Neural cell (in vitro differentiated cells): ENCODE measurements around the gene LGALS8. TPM values are rescaled to one million over a fixed set of nuclear protein-coding genes. Genes with fewer than 3 reads are reported as not detected.

ENCODE experiments used
- H2AFZ ChIP-seq: fragments of 200-600, 300-800 bp; sonication (generic), shearing (Covaris generic); 2 replicates; pipeline ENCODE4 v1.6.0; 2014; ENCODE audit warnings: low read depth, mild to moderate bottlenecking, antibody characterized with exemption, low read length, moderate library complexity
- H3F3A ChIP-seq: fragments of 200-600 bp; shearing (Covaris generic); 2 replicates; pipeline ENCODE4 v1.6.1; 2016; ENCODE audit warnings: mild to moderate bottlenecking, moderate library complexity, mixed read lengths, antibody characterized with exemption, low read length; ENCODE audit not compliant: insufficient read depth, poor library complexity, severe bottlenecking
- H3K27ac ChIP-seq: fragments of 200-600, 300-800 bp; sonication (generic), shearing (Covaris generic); 2 replicates; pipeline ENCODE4 v1.5.1; 2014; ENCODE audit warnings: mild to moderate bottlenecking, low read length, moderate library complexity
- H3K27me3 ChIP-seq: fragments of 300-800, 200-600 bp; sonication (generic), shearing (Covaris generic); 2 replicates; pipeline ENCODE4 v1.6.0; 2014; ENCODE audit warnings: mild to moderate bottlenecking, low read depth, low read length, moderate library complexity; ENCODE audit not compliant: insufficient read depth
- H3K36me3 ChIP-seq: fragments of 300-800, 200-600 bp; sonication (generic), shearing (Covaris generic); 2 replicates; pipeline ENCODE4 v1.5.1; 2014; ENCODE audit warnings: mild to moderate bottlenecking, antibody characterized with exemption, low read length, moderate library complexity; ENCODE audit not compliant: insufficient read depth
- H3K4me2 ChIP-seq: fragments of 300-800, 200-600 bp; sonication (generic), shearing (Covaris generic); 2 replicates; pipeline ENCODE4 v1.6.0; 2014; ENCODE audit warnings: mild to moderate bottlenecking, low read length
- H3K4me3 ChIP-seq: fragments of 300-800, 200-600 bp; sonication (generic), shearing (Covaris generic); 2 replicates; pipeline ENCODE4 v1.5.1; 2014; ENCODE audit warnings: mild to moderate bottlenecking, low read length, moderate library complexity
- H3K79me2 ChIP-seq: fragments of 200-600 bp; shearing (Covaris generic); replicated peaks from 2 replicates; pipeline ENCODE4 v1.6.0; 2014; ENCODE audit warnings: mild to moderate bottlenecking, low read length, moderate library complexity; ENCODE audit not compliant: insufficient read depth
- H3K9ac ChIP-seq: fragments of 300-800, 200-600 bp; sonication (generic), shearing (Covaris generic); 2 replicates; pipeline ENCODE4 v1.6.1; 2016; ENCODE audit warnings: mild to moderate bottlenecking, low read length, mixed read lengths
- H3K9me2 ChIP-seq: fragments of 200-600 bp; shearing (Covaris generic); 2 replicates; pipeline ENCODE4 v1.6.1; 2016; ENCODE audit warnings: mild to moderate bottlenecking, low read length, mixed read lengths; ENCODE audit not compliant: insufficient read depth
- H3K9me3 ChIP-seq: fragments of 200-600, 300-800 bp; sonication (generic), shearing (Covaris generic); 2 replicates; pipeline ENCODE4 v1.6.1; 2016; ENCODE audit warnings: mild to moderate bottlenecking, mixed run types, low read length, moderate library complexity, mixed read lengths
- H4K20me1 ChIP-seq: fragments of 200-600 bp; shearing (Covaris generic); 2 replicates; pipeline ENCODE4 v1.6.1; 2016; ENCODE audit warnings: mild to moderate bottlenecking, mixed run types; ENCODE audit not compliant: insufficient read depth
- CTCF ChIP-seq: fragments of 450-650 bp; IDR thresholded peaks from 2 replicates; pipeline ENCODE4 v1.5.1; 2014; ENCODE audit warnings: antibody characterized with exemption, mild to moderate bottlenecking, moderate library complexity; ENCODE audit not compliant: poor library complexity, severe bottlenecking
- EP300 ChIP-seq: fragments of 450-650 bp; conservative IDR thresholded peaks from 2 replicates; pipeline ENCODE4 v1.6.1; 2014; ENCODE audit warnings: antibody characterized with exemption, mild to moderate bottlenecking, moderate library complexity; ENCODE audit not compliant: poor library complexity, severe bottlenecking
- EZH2 ChIP-seq: fragments of 200-600, 300-800 bp; shearing (Covaris generic), sonication (generic); IDR thresholded peaks from 2 replicates; pipeline ENCODE4 v1.6.1; 2014; ENCODE audit warnings: antibody characterized with exemption, low read length, borderline replicate concordance, mild to moderate bottlenecking; ENCODE audit not compliant: insufficient read depth, poor library complexity, severe bottlenecking
- MXI1 ChIP-seq: fragments of 450-650 bp; conservative IDR thresholded peaks from 2 replicates; pipeline ENCODE4 v1.6.1; 2014; ENCODE audit warnings: antibody characterized with exemption, mild to moderate bottlenecking; ENCODE audit not compliant: poor library complexity, severe bottlenecking
- POLR2AphosphoS5 ChIP-seq: IDR thresholded peaks from 2 replicates; pipeline ENCODE4 v1.6.1; 2012
- RAD21 ChIP-seq: fragments of 450-650 bp; conservative IDR thresholded peaks from 2 replicates; pipeline ENCODE4 v1.6.1; 2014; ENCODE audit warnings: antibody characterized with exemption, mild to moderate bottlenecking, moderate library complexity
- REST ChIP-seq: IDR thresholded peaks from 2 replicates; pipeline ENCODE4 v1.6.1; 2012; ENCODE audit warnings: borderline replicate concordance
- SMC3 ChIP-seq: fragments of 450-650 bp; conservative IDR thresholded peaks from 2 replicates; pipeline ENCODE4 v1.6.1; 2014; ENCODE audit warnings: antibody characterized with exemption, mild to moderate bottlenecking, moderate library complexity; ENCODE audit not compliant: poor library complexity
- TAF1 ChIP-seq: IDR thresholded peaks from 2 replicates; pipeline ENCODE4 v1.6.1; 2012; ENCODE audit warnings: low read depth
- polyA plus RNA-seq: library from polyadenylated mRNA; depleted of rRNA; stranded (reverse); fragments of >200 nt; gene quantifications from 2 replicates; pipeline ENCODE4 v1.2.3, GENCODE V29; 2014

Gene LGALS8
- polyA plus RNA-seq, 1 donor from 2014 or later = 1.0 TPM

GRCh38 chr1:236543065-236543669, 19.4 kb downstream of the LGALS8 start:
- no peaks in the 10 kb centered on the region for H4K20me1 ChIP-seq
- TF ChIP-seq TAF1 (no peak), RAD21 (no peak), EZH2 (no peak), SMC3 (no peak), CTCF (no peak), EP300 (no peak), REST (no peak), MXI1 (no peak), POLR2AphosphoS5 (no peak)
- H3K4me3 ChIP-seq = no peak overlapping the region
- H2AFZ ChIP-seq = no peak overlapping the region
- H3K27ac ChIP-seq = no peak overlapping the region
- H3K9me2 ChIP-seq = no peaks in the 10 kb centered on the region
- no peak overlapping the region for H3K4me2 ChIP-seq
- H3K9me3 ChIP-seq = no peaks in the 10 kb centered on the region
- no peaks in the 10 kb centered on the region for H3K79me2 ChIP-seq
- H3K27me3 ChIP-seq = no peaks in the 10 kb centered on the region
- no peaks in the 10 kb centered on the region for H3K36me3 ChIP-seq
- H3F3A ChIP-seq = no peaks in the 10 kb centered on the region
- no peak overlapping the region for H3K9ac ChIP-seq

- TF ChIP-seq EP300 (no peak), REST (no peak), TAF1 (no peak), EZH2 (no peak), RAD21 (no peak), POLR2AphosphoS5 (no peak), SMC3 (no peak), CTCF (no peak), MXI1 (no peak)
- H3K27ac ChIP-seq = no peak overlapping the region
- H3K36me3 ChIP-seq = no peaks in the 10 kb centered on the region
These were observed 21.9 kb downstream of the LGALS8 start for GRCh38 chr1:236545621-236546169.

More at GRCh38 chr1:236545621-236546169, 21.9 kb downstream of the LGALS8 start:
- Histone ChIP-seq H3K4me3 (no peak overlapping the region), H3K27me3 (no peaks in the 10 kb centered on the region), H3K9me3 (no peaks in the 10 kb centered on the region), H4K20me1 (no peaks in the 10 kb centered on the region), H3K9ac (no peak overlapping the region), H3K9me2 (no peaks in the 10 kb centered on the region), H2AFZ (no peak overlapping the region), H3K4me2 (no peak overlapping the region), H3F3A (no peaks in the 10 kb centered on the region), H3K79me2 (no peaks in the 10 kb centered on the region)
